Esophagus muscularis mucosa (tissue), 3 donors: ENCODE measurements around the gene PTPRK.

Experiments
- POLR2A ChIP-seq: fragments of 450-650 bp; IDR thresholded peaks from one replicate; pipeline ENCODE4 v1.6.1; 2017; ENCODE audit warnings: antibody characterized with exemption, moderate library complexity, mild to moderate bottlenecking, low read depth
- POLR2AphosphoS5 ChIP-seq, 2 donors: sonication (generic); formaldehyde crosslinking; IDR thresholded peaks; one replicate each; pipeline ENCODE4 v1.6.1; 2017; ENCODE audit warnings: antibody characterized with exemption in 2 of 2
- TF ChIP-seq, protein P1 (sequence below), 3 experiments: fragments of 200-600 bp in 2 of 3; fragments of 450-650 bp in 1 of 3; sonication (generic) in 2 of 3; IDR thresholded peaks; one replicate each; pipeline ENCODE4 v1.5.1; 2017 to 2019; ENCODE audit warnings: antibody characterized with exemption in 3 of 3, mild to moderate bottlenecking in 2 of 3, moderate library complexity in 1 of 3

GRCh38 chr6:128079021-128079420 lies 441.4 kb downstream of the PTPRK start:
- TF ChIP-seq, protein P1, sequence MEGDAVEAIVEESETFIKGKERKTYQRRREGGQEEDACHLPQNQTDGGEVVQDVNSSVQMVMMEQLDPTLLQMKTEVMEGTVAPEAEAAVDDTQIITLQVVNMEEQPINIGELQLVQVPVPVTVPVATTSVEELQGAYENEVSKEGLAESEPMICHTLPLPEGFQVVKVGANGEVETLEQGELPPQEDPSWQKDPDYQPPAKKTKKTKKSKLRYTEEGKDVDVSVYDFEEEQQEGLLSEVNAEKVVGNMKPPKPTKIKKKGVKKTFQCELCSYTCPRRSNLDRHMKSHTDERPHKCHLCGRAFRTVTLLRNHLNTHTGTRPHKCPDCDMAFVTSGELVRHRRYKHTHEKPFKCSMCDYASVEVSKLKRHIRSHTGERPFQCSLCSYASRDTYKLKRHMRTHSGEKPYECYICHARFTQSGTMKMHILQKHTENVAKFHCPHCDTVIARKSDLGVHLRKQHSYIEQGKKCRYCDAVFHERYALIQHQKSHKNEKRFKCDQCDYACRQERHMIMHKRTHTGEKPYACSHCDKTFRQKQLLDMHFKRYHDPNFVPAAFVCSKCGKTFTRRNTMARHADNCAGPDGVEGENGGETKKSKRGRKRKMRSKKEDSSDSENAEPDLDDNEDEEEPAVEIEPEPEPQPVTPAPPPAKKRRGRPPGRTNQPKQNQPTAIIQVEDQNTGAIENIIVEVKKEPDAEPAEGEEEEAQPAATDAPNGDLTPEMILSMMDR (IDR thresholded peaks at IDR 0.05), result no peak
- TF ChIP-seq POLR2AphosphoS5 (IDR thresholded peaks at IDR 0.05) (no peak), POLR2A (no peak)
